MM.1S (cell line): ENCODE measurements around the gene TRIM66.
A peak's percentile ranks its signal among the peaks of the same experiment; 100 is the strongest.

ENCODE experiments used
- DNase-seq: peaks from one replicate; pipeline ENCODE4 v3.0.0-alpha.2; 2015
- H2AFZ ChIP-seq: fragments of 300-600 bp; sonication (generic); 2 replicates; pipeline ENCODE4 v1.6.0; 2016; ENCODE audit warnings: antibody characterized with exemption, low read length
- H3F3A ChIP-seq: fragments of 300-600 bp; sonication (generic); 2 replicates; pipeline ENCODE4 v1.6.1; 2016; ENCODE audit warnings: mild to moderate bottlenecking, antibody characterized with exemption, low read length, moderate library complexity, mixed read lengths; ENCODE audit not compliant: insufficient read depth
- H3K27ac ChIP-seq: fragments of 300-600 bp; sonication (generic); 2 replicates; pipeline ENCODE4 v1.5.1; 2016; ENCODE audit warnings: mild to moderate bottlenecking, low read length
- H3K27me3 ChIP-seq: fragments of 300-600 bp; sonication (generic); replicated peaks from 2 replicates; pipeline ENCODE4 v1.6.0; 2016; ENCODE audit warnings: low read length; ENCODE audit not compliant: insufficient read depth
- H3K36me3 ChIP-seq: fragments of 300-600 bp; sonication (generic); replicated peaks from 2 replicates; pipeline ENCODE4 v1.6.1; 2016; ENCODE audit warnings: mild to moderate bottlenecking, low read length, mixed read lengths; ENCODE audit not compliant: insufficient read depth
- H3K4me1 ChIP-seq: fragments of 300-600 bp; sonication (generic); 2 replicates; pipeline ENCODE4 v1.6.1; 2016; ENCODE audit warnings: low read length, mixed read lengths
- H3K4me2 ChIP-seq: fragments of 300-600 bp; sonication (generic); 2 replicates; pipeline ENCODE4 v1.6.0; 2016; ENCODE audit warnings: low read depth, low read length
- H3K4me3 ChIP-seq: fragments of 300-600 bp; sonication (generic); 2 replicates; pipeline ENCODE4 v1.5.1; 2016; ENCODE audit warnings: low read length, mixed read lengths
- H3K79me2 ChIP-seq: fragments of 300-600 bp; sonication (generic); 2 replicates; pipeline ENCODE4 v1.6.1; 2016; ENCODE audit warnings: mixed run types, low read length, mixed read lengths
- H3K9ac ChIP-seq: fragments of 300-600 bp; sonication (generic); 2 replicates; pipeline ENCODE4 v1.6.1; 2016; ENCODE audit warnings: low read length, mixed read lengths
- H3K9me2 ChIP-seq: fragments of 300-600 bp; sonication (generic); replicated peaks from 2 replicates; pipeline ENCODE4 v1.6.1; 2016; ENCODE audit warnings: mild to moderate bottlenecking, low read length, mixed read lengths; ENCODE audit not compliant: insufficient read depth
- H3K9me3 ChIP-seq: fragments of 300-600 bp; sonication (generic); replicated peaks from 2 replicates; pipeline ENCODE4 v1.6.1; 2016; ENCODE audit warnings: mild to moderate bottlenecking, low read length, mixed read lengths; ENCODE audit not compliant: insufficient read depth
- H4K20me1 ChIP-seq: fragments of 300-600 bp; sonication (generic); 2 replicates; pipeline ENCODE4 v1.6.1; 2016; ENCODE audit warnings: mild to moderate bottlenecking, low read length, moderate library complexity, mixed read lengths; ENCODE audit not compliant: insufficient read depth
- CTCF ChIP-seq: fragments of 300-600 bp; sonication (generic); IDR thresholded peaks from 2 replicates; pipeline ENCODE4 v1.5.1; 2016; ENCODE audit warnings: antibody characterized with exemption, low read length, mixed read lengths
- EZH2 ChIP-seq: fragments of 300-600 bp; sonication (generic); optimal IDR thresholded peaks from 2 replicates; pipeline ENCODE3; 2017; ENCODE audit warnings: low read depth, mild to moderate bottlenecking, antibody characterized with exemption, low read length, mixed read lengths
- EZH2phosphoT487 ChIP-seq: fragments of 300-600 bp; sonication (generic); IDR thresholded peaks from 2 replicates; pipeline ENCODE4 v1.6.1; 2018; ENCODE audit warnings: antibody characterized with exemption, low read length

Gene TRIM66

GRCh38 chr11:8689726-8690255 is 7.3 kb upstream of the TRIM66 start:
- no peak for DNase-seq
- Histone ChIP-seq H2AFZ (no peak overlapping the region), H3F3A (peaks cover 51% of the 10 kb centered on the region), H3K9me2 (no peaks in the 10 kb centered on the region), H3K27ac (peak overlapping the region; percentile 88; the same call in 1 of the 2 replicates), H3K4me1 (peaks cover 29% of the 10 kb centered on the region), H3K4me3 (peak overlapping the region; percentile 80), H4K20me1 (0 out of 2 replicates have a peak, but pooled peaks cover 6% of the 10 kb centered on the region), H3K4me2 (peak overlapping the region; percentile 76), H3K79me2 (peaks cover 34% of the 10 kb centered on the region), H3K9ac (peak overlapping the region; percentile 53; the same call in 1 of the 2 replicates), H3K27me3 (no peaks in the 10 kb centered on the region), H3K36me3 (0 out of 2 replicates have a peak, but pooled peaks cover 11% of the 10 kb centered on the region), H3K9me3 (no peaks in the 10 kb centered on the region)
- TF ChIP-seq EZH2 (no peak), EZH2phosphoT487 (no peak), CTCF (no peak)

- Histone ChIP-seq H3K4me1 (peaks cover 37% of the 10 kb centered on the region), H3K9ac (peak overlapping the region; percentile 69), H3K9me3 (no peaks in the 10 kb centered on the region), H3K4me3 (peak overlapping the region; percentile 80), H3K79me2 (peaks cover 45% of the 10 kb centered on the region), H3K27ac (peak overlapping the region; percentile 88), H3K27me3 (no peaks in the 10 kb centered on the region), H3K36me3 (peaks cover 14% of the 10 kb centered on the region; the same call in 1 of the 2 replicates), H3F3A (peaks cover 61% of the 10 kb centered on the region), H2AFZ (peak overlapping the region; percentile 35), H3K4me2 (peak overlapping the region; percentile 90), H3K9me2 (no peaks in the 10 kb centered on the region), H4K20me1 (0 out of 2 replicates have a peak, but pooled peaks cover 7% of the 10 kb centered on the region)
- peak; percentile 31 for TF ChIP-seq CTCF
- no peak for TF ChIP-seq EZH2
- DNase-seq, result peak; percentile 99
These were observed 6.2 kb upstream of the TRIM66 start for GRCh38 chr11:8688414-8689362.

- Histone ChIP-seq H3K27me3 (no peaks in the 10 kb centered on the region), H4K20me1 (0 out of 2 replicates have a peak, but pooled peaks cover 7% of the 10 kb centered on the region), H3K36me3 (peaks cover 14% of the 10 kb centered on the region; the same call in 1 of the 2 replicates), H3K9ac (no peak overlapping the region; the same call in 1 of the 2 replicates), H3F3A (peaks cover 74% of the 10 kb centered on the region), H3K9me2 (no peaks in the 10 kb centered on the region), H3K4me2 (peak overlapping the region; percentile 90), H3K27ac (peak overlapping the region; percentile 88; the same call in 1 of the 2 replicates), H3K4me3 (peak overlapping the region; percentile 48), H3K79me2 (peaks cover 58% of the 10 kb centered on the region), H2AFZ (no peak overlapping the region), H3K4me1 (peaks cover 40% of the 10 kb centered on the region), H3K9me3 (no peaks in the 10 kb centered on the region)
- TF ChIP-seq EZH2phosphoT487 (no peak), CTCF (no peak), EZH2 (no peak)
- DNase-seq, result no peak
These were observed 3.9 kb upstream of the TRIM66 start for GRCh38 chr11:8686325-8686724.
